IMR-90 (cell line): ENCODE measurements around the gene DSP. TPM values are rescaled to one million over a fixed set of nuclear protein-coding genes. Genes with fewer than 3 reads are reported as not detected.

Source experiments
- ATAC-seq: fragments of 200-7000 bp; cut with Tn5 transposase; 2 replicates; pipeline ENCODE4 v1.9.1; 2020; ENCODE audit warnings: low read depth, mild to moderate bottlenecking, moderate library complexity
- BruUV-seq: library from RNA; stranded (reverse); fragments of 400-500 nt; replicated peaks from 2 replicates; lab custom pipeline; 2021; lab: Mats Ljungman, UMichigan
- CTCF ChIA-PET: fragments of 300-600 bp; formaldehyde crosslinking; extraction: SDS; loops from one replicate; lab custom pipeline; 2021; ENCODE audit warnings: antibody characterized with exemption; lab: Yijun Ruan, JAX
- POLR2A ChIA-PET: fragments of 300-600 bp; sonication (Branson Sonifier 250); formaldehyde crosslinking; loops from one replicate; lab custom pipeline; 2022; ENCODE audit warnings: antibody characterized with exemption; ENCODE audit not compliant: unreplicated experiment; lab: Charles Lee
- DNase-seq: peaks from one replicate; pipeline ENCODE4 v3.0.0; 2013
- H2AFZ ChIP-seq: replicated peaks from 2 replicates; pipeline ENCODE3; 2013; ENCODE audit warnings: low read length, mild to moderate bottlenecking; ENCODE audit not compliant: poor library complexity
- H2AK5ac ChIP-seq: 2 replicates; pipeline ENCODE4 v1.6.1; 2013; ENCODE audit warnings: low read depth, low read length, inconsistent platforms
- H2AK9ac ChIP-seq: replicated peaks from 2 replicates; pipeline ENCODE3; 2013; ENCODE audit warnings: mild to moderate bottlenecking, low read depth, low read length, moderate library complexity; ENCODE audit not compliant: poor library complexity
- H2BK120ac ChIP-seq: 2 replicates; pipeline ENCODE4 v1.6.1; 2013; ENCODE audit warnings: low read depth, low read length, inconsistent platforms
- H2BK15ac ChIP-seq: 3 replicates; pipeline ENCODE4 v1.6.1; 2013; ENCODE audit warnings: low read depth, low read length, inconsistent platforms
- H2BK20ac ChIP-seq: 2 replicates; pipeline ENCODE4 v1.6.1; 2013; ENCODE audit warnings: low read depth, mild to moderate bottlenecking, inconsistent platforms, low read length, moderate library complexity
- H2BK5ac ChIP-seq: 2 replicates; pipeline ENCODE4 v1.6.1; 2013; ENCODE audit warnings: mild to moderate bottlenecking, low read depth, low read length, inconsistent platforms; ENCODE audit not compliant: poor library complexity, severe bottlenecking
- H3K14ac ChIP-seq: replicated peaks from 2 replicates; pipeline ENCODE4 v1.6.1; 2013; ENCODE audit warnings: low read depth, low read length, inconsistent platforms
- H3K18ac ChIP-seq: 2 replicates; pipeline ENCODE4 v1.6.1; 2013; ENCODE audit warnings: low read depth, low read length, control low read depth
- H3K23ac ChIP-seq: 2 replicates; pipeline ENCODE4 v1.6.1; 2013; ENCODE audit warnings: low read depth, low read length, inconsistent platforms
- H3K27ac ChIP-seq: 2 replicates; pipeline ENCODE4 v1.5.1; 2013; ENCODE audit warnings: mild to moderate bottlenecking, control low read depth, low read length; ENCODE audit not compliant: insufficient read depth
- H3K27me3 ChIP-seq: 2 replicates; pipeline ENCODE4 v1.6.1; 2013; ENCODE audit warnings: low read length; ENCODE audit not compliant: control insufficient read depth, insufficient read depth
- H3K36me3 ChIP-seq: 2 replicates; pipeline ENCODE4 v1.6.1; 2013; ENCODE audit warnings: low read length, mixed read lengths; ENCODE audit not compliant: control insufficient read depth, insufficient read depth
- H3K4ac ChIP-seq: 2 replicates; pipeline ENCODE4 v1.6.1; 2013; ENCODE audit warnings: low read depth, low read length, inconsistent platforms
- H3K4me1 ChIP-seq: 2 replicates; pipeline ENCODE4 v1.6.1; 2013; ENCODE audit warnings: low read length, mixed read lengths; ENCODE audit not compliant: control insufficient read depth, insufficient read depth
- H3K4me2 ChIP-seq: 2 replicates; pipeline ENCODE4 v1.6.1; 2013; ENCODE audit warnings: low read depth, mild to moderate bottlenecking, control low read depth, low read length, moderate library complexity
- H3K4me3 ChIP-seq: 2 replicates; pipeline ENCODE4 v1.5.1; 2013; ENCODE audit warnings: low read depth, mild to moderate bottlenecking, control low read depth, low read length, moderate library complexity; ENCODE audit not compliant: insufficient read depth
- H3K56ac ChIP-seq: 2 replicates; pipeline ENCODE4 v1.6.1; 2013; ENCODE audit warnings: low read length, inconsistent platforms; ENCODE audit not compliant: insufficient read depth; ENCODE audit errors: extremely low read depth
- H3K79me1 ChIP-seq, 2 experiments: 2 replicates each; pipeline ENCODE4 v1.6.1; 2013; ENCODE audit warnings: low read length in 2 of 2, inconsistent platforms in 1 of 2, low read depth in 1 of 2
- H3K9ac ChIP-seq: 2 replicates; pipeline ENCODE4 v1.6.1; 2013; ENCODE audit warnings: low read depth, low read length, control low read depth
- H3K9me1 ChIP-seq: 2 replicates; pipeline ENCODE4 v1.6.1; 2013; ENCODE audit warnings: low read length, inconsistent platforms; ENCODE audit not compliant: insufficient read depth
- H3K9me3 ChIP-seq: 2 replicates; pipeline ENCODE4 v1.6.1; 2013; ENCODE audit warnings: low read length; ENCODE audit not compliant: control insufficient read depth, insufficient read depth
- H4K20me1 ChIP-seq: 2 replicates; pipeline ENCODE4 v1.6.1; 2013; ENCODE audit warnings: low read length, inconsistent platforms; ENCODE audit not compliant: insufficient read depth
- H4K5ac ChIP-seq: 2 replicates; pipeline ENCODE4 v1.6.1; 2013; ENCODE audit warnings: mild to moderate bottlenecking, low read depth, low read length, control low read depth
- H4K8ac ChIP-seq, 2 experiments: 2 replicates each; pipeline ENCODE4 v1.6.1; 2013; ENCODE audit warnings: low read depth in 2 of 2, low read length in 2 of 2, control low read depth in 1 of 2, inconsistent platforms in 1 of 2
- H4K91ac ChIP-seq: 2 replicates; pipeline ENCODE4 v1.6.1; 2013; ENCODE audit warnings: low read depth, low read length, inconsistent platforms; ENCODE audit not compliant: insufficient read depth
- BHLHE40 ChIP-seq: fragments of 150-350 bp; IDR thresholded peaks from 2 replicates; pipeline ENCODE4 v1.6.1; 2016; ENCODE audit warnings: mild to moderate bottlenecking, low read depth, low read length
- CEBPB ChIP-seq: IDR thresholded peaks from 2 replicates; pipeline ENCODE4 v1.6.1; 2012; ENCODE audit warnings: low read depth, low read length, improper control_type of control experiment
- CHD1 ChIP-seq: IDR thresholded peaks from 2 replicates; pipeline ENCODE4 v1.6.1; 2012; ENCODE audit warnings: low read depth, low read length, improper control_type of control experiment
- FOS ChIP-seq: fragments of 150-350 bp; IDR thresholded peaks from 2 replicates; pipeline ENCODE4 v1.6.1; 2016; ENCODE audit warnings: low read depth, low read length
- MAZ ChIP-seq: IDR thresholded peaks from 2 replicates; pipeline ENCODE4 v1.6.1; 2012; ENCODE audit warnings: low read depth, mild to moderate bottlenecking, low read length, improper control_type of control experiment, moderate library complexity, borderline replicate concordance
- MXI1 ChIP-seq: IDR thresholded peaks from 2 replicates; pipeline ENCODE4 v1.6.1; 2012; ENCODE audit warnings: low read depth, mild to moderate bottlenecking, low read length, moderate library complexity, borderline replicate concordance
- NFE2L2 ChIP-seq: fragments of 150-350 bp; IDR thresholded peaks from 2 replicates; pipeline ENCODE4 v1.6.1; 2016; ENCODE audit warnings: low read depth, mild to moderate bottlenecking, low read length
- POLR2A ChIP-seq: IDR thresholded peaks from 2 replicates; pipeline ENCODE4 v1.6.1; 2012; ENCODE audit warnings: mild to moderate bottlenecking, low read depth, low read length
- RCOR1 ChIP-seq: IDR thresholded peaks from 2 replicates; pipeline ENCODE4 v1.6.1; 2012; ENCODE audit warnings: mild to moderate bottlenecking, low read length, improper control_type of control experiment; ENCODE audit not compliant: insufficient replicate concordance
- RFX5 ChIP-seq: IDR thresholded peaks from 2 replicates; pipeline ENCODE4 v1.8.0; 2012; ENCODE audit warnings: low read depth, mild to moderate bottlenecking, low read length, moderate library complexity
- SMC3 ChIP-seq: fragments of 150-350 bp; IDR thresholded peaks from 2 replicates; pipeline ENCODE4 v1.6.1; 2016; ENCODE audit warnings: low read depth, mild to moderate bottlenecking, antibody characterized with exemption, low read length, moderate library complexity
- WGBS, 2 experiments: methylation state at CpG; one replicate each; pipeline versions ENCODE4 v1.1.5 to v1.1.7; 2013; ENCODE audit warnings: missing lambda C conversion rate in 2 of 2; ENCODE audit not compliant: insufficient read length in 1 of 2; ENCODE audit errors: extremely low coverage in 2 of 2; 5-methylcytosine and 5-hydroxymethylcytosine counted together
- dilution Hi-C: fragments of 300-500 bp; cut with HindIII; formaldehyde crosslinking; loops from one replicate; pipeline ENCODE4 v1.14.3; 2018; ENCODE audit warnings: low sequenced_read_pairs; ENCODE audit not compliant: unreplicated experiment
- in situ Hi-C: fragments of 300-500 bp; cut with MboI; formaldehyde crosslinking; loops from 3 replicates; pipeline ENCODE4 v1.14.3; 2019; ENCODE audit warnings: low sequenced_read_pairs, inconsistent platforms, mixed read lengths
- intact Hi-C: fragments of 100-400 bp; cut with micrococcal nuclease; formaldehyde crosslinking; loops from 2 replicates; pipeline ENCODE4 v1.10.0; 2022
- polyA plus RNA-seq, 3 experiments: library from polyadenylated mRNA; depleted of rRNA; stranded (reverse); fragments of >200 nt; gene quantifications; 2 replicates each; pipeline ENCODE4 v1.2.3, GENCODE V29; 2012; ENCODE audit warnings: low replicate concordance in 1 of 3
- total RNA-seq: library from RNA; depleted of rRNA; stranded (reverse); fragments of >200 nt; gene quantifications from 2 replicates; pipeline ENCODE4 v1.2.3, GENCODE V29; 2012
- TF ChIP-seq, protein P1 (sequence below): fragments of 150-350 bp; IDR thresholded peaks from 2 replicates; pipeline ENCODE4 v1.6.1; 2017; ENCODE audit warnings: mild to moderate bottlenecking, antibody characterized with exemption, low read length, low read depth
- TF ChIP-seq, protein P2 (sequence below): conservative IDR thresholded peaks from 2 replicates; pipeline ENCODE4 v1.5.1; 2012; ENCODE audit warnings: mild to moderate bottlenecking, low read depth, low read length, improper control_type of control experiment

Gene DSP
- total and polyA plus RNA-seq, 2 of the 4 experiments (the other 2 are of a cell fraction), result 7.1 to 20.1 TPM

DNA sequence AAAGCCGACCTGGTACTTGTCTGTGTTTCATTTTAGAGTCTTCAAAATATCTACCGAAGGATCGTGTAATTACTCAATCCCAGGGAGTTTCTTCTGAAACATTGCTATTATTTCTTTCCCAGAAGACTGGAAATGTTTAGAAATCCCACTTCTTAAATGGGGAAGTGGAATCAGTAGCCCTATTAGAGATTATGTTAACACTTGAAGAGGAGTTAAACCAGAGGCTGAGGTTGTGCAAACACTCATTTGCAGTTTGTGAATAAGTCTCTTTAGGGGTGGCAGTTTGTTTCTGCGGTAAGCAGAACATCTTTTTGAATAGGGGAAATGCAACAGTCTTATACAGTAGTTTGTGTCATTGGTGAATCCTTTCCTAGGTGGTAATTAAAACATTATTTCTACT is 21.3 kb downstream of the DSP start:
- Histone ChIP-seq H2BK120ac (no peak overlapping the region), H4K20me1 (no peaks in the 10 kb centered on the region), H4K91ac (no peak overlapping the region), H3K4ac (no peak overlapping the region), H3K9ac (no peak overlapping the region), H2AK9ac (no peak overlapping the region), H4K8ac (no peak overlapping the region), H2AFZ (no peak overlapping the region), H2BK20ac (no peak overlapping the region), H3K4me3 (no peak overlapping the region), H3K27me3 (no peaks in the 10 kb centered on the region; the same call in 1 of the 2 replicates), H3K23ac (no peak overlapping the region), H2AK5ac (no peak overlapping the region), H3K79me1 (no peaks in the 10 kb centered on the region), H2BK5ac (no peak overlapping the region), H3K27ac (no peak overlapping the region), H3K36me3 (peaks cover 6% of the 10 kb centered on the region; the same call in 1 of the 2 replicates), H3K56ac (no peak overlapping the region), H2BK15ac (no peak overlapping the region), H3K14ac (no peak overlapping the region), H3K4me2 (no peak overlapping the region), H4K5ac (no peak overlapping the region), H3K9me1 (0 out of 2 replicates have a peak, but pooled peaks cover 3% of the 10 kb centered on the region), H3K4me1 (no peaks in the 10 kb centered on the region), H3K18ac (no peak overlapping the region), H3K9me3 (no peaks in the 10 kb centered on the region)
- no peak for ATAC-seq
- DNase-seq, result no peak
- CTCF ChIA-PET, result no interaction called here
- intact Hi-C loops (no loop called here), in situ Hi-C loops (no loop called here), dilution Hi-C loops (no loop called here)
- TF ChIP-seq, protein P1, sequence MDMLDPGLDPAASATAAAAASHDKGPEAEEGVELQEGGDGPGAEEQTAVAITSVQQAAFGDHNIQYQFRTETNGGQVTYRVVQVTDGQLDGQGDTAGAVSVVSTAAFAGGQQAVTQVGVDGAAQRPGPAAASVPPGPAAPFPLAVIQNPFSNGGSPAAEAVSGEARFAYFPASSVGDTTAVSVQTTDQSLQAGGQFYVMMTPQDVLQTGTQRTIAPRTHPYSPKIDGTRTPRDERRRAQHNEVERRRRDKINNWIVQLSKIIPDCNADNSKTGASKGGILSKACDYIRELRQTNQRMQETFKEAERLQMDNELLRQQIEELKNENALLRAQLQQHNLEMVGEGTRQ, result no peak
- TF ChIP-seq FOS, result no peak
- no peak for TF ChIP-seq MAZ
- no peak for TF ChIP-seq NFE2L2
- TF ChIP-seq MXI1, result no peak
- TF ChIP-seq CHD1, result no peak
- no peak for TF ChIP-seq CEBPB
- no peak for TF ChIP-seq SMC3
- TF ChIP-seq, protein P2, sequence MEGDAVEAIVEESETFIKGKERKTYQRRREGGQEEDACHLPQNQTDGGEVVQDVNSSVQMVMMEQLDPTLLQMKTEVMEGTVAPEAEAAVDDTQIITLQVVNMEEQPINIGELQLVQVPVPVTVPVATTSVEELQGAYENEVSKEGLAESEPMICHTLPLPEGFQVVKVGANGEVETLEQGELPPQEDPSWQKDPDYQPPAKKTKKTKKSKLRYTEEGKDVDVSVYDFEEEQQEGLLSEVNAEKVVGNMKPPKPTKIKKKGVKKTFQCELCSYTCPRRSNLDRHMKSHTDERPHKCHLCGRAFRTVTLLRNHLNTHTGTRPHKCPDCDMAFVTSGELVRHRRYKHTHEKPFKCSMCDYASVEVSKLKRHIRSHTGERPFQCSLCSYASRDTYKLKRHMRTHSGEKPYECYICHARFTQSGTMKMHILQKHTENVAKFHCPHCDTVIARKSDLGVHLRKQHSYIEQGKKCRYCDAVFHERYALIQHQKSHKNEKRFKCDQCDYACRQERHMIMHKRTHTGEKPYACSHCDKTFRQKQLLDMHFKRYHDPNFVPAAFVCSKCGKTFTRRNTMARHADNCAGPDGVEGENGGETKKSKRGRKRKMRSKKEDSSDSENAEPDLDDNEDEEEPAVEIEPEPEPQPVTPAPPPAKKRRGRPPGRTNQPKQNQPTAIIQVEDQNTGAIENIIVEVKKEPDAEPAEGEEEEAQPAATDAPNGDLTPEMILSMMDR, result no peak
- TF ChIP-seq RCOR1, result no peak
- TF ChIP-seq POLR2A, result no peak
- no peak for TF ChIP-seq RFX5
- no peak for TF ChIP-seq BHLHE40
- BruUV-seq, result no TSS peak
- POLR2A ChIA-PET, result interaction anchor here (0.6 kb wide), 1 partner anchor 22 kb away, joined by 13 read pairs; no protein-coding TSS in a partner anchor
- WGBS, 2 experiments, result no CpG with 5 or more reads among the region's 4 CpGs
